Kidney glomerular epithelial cell (primary cell): Measurements from ENCODE around the gene DHX58.

ENCODE experiments used
- DNase-seq: peaks from one replicate; lab custom pipeline; 2025; lab: John Stamatoyannopoulos, UW

DHX58 gene

GRCh38 chr17:42087042-42087701, 25.3 kb downstream of the DHX58 start:
- no peak for DNase-seq

- no peak for DNase-seq
These were observed 30.9 kb downstream of the DHX58 start for GRCh38 chr17:42081516-42082129.

- DNase-seq: no peak
These were observed 33.0 kb downstream of the DHX58 start for GRCh38 chr17:42079541-42079940.

DNA sequence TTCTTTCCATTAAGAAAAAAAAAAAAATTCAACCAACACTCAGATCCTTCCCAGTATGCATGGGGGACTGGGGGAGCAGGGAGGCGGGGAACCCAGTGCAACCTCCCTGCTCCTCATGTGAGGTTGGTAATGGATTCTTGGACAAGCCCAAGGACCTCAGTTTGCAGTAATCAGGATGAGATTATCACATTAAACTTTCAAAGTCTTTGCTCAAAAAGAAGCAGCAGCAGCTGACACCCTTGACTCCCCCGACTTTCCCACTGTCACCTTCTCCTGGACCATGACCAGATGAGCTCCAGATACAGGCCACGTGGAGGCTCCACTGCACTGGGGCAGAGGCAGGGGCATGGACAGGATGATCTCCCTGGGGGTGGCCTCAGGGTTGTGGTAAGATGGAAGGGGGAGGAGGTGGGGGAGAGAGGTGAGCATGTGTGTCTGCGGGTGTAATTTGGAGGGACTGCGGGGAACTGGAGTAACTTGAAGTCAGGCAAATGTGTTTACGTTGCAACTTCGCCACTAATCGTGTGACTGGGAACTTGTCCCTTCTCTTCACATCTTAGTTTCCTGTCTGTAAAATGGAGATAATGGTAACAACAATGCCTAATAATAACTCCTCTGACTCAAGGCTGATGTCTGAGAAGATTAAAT, 34.0 kb downstream of the DHX58 start:
- DNase-seq: no peak

GRCh38 chr17:42077755-42078154, 34.8 kb downstream of the DHX58 start:
- DNase-seq: no peak

GRCh38 chr17:42076797-42077559, 35.5 kb downstream of the DHX58 start:
- no peak for DNase-seq

GRCh38 chr17:42075789-42076188, 36.7 kb downstream of the DHX58 start:
- DNase-seq: no peak

GRCh38 chr17:42072323-42073187, 40.0 kb downstream of the DHX58 start:
- DNase-seq: no peak

DNA sequence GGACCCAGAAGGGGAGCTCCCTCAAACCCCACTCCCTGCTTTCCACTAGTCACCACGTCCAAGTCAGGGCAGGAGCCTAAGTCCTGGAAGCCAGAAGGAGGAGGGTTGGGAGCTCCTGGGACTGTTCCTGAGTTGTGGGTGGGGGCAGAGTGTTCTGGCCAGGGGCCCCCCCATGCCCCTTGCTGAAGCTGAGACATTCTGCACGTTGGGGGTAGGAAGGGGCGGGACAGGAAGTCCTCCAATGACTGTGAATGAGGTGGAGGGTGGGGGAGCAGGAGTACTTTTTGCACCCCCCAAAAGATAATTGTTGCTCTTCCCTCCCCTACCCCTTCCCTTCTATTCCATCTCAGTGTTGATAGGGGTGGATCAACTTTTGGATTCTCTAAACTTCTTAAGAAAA, 40.7 kb downstream of the DHX58 start:
- DNase-seq: no peak

DNA sequence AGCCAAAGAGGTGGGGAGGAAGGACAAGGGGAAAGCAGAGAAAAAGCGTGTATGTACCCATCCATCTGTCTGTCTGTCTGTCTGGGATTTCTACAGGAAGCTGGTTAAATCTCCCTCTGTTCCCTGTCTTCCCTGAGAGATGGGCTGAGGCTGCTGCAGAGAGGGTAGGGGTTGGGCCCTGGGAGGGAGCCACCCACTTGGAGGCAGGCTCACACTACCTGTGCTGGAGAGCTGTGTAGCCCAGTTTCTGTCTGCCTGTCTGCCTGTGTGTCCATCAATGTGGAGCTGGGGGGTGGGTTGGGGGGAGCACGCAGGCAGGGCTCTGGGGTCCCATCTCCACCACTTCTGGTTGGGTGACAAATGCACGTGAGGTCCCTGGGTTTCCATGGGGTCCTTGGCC, 43.5 kb downstream of the DHX58 start:
- no peak for DNase-seq

DNA sequence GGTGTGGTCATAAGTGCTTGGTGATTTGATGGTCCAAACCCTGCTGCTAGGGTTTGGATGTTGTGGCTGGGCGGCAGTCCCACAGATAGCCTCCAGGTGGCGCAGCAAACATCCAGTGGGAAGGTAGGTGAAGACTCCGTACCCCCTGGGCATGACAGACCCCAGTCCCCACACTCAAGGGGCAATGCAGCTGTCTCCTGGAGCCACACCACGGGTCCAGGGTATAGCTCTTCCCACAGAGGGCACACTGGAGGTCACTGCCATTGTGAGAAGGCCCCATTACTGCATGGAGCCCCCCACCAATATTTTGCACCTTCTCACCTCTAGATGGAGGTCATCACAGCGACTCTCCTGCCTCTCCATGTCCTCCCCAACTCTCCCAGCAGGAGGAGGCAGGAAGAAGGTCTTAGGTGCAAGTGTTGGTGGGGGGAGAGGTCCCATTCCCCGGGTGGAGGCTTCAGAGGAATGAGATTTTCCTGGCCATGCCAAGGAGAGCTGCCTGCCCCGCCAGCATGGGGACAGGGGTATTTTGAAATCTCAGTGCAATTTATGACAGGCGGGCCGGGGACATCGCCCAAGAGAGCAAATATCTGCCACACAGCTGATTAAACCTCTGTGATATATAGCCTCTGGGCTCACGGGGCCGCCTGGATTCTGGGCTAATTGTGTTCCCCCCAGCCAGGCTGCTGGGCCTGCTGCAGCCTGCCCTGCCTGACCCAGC, 45.0 kb downstream of the DHX58 start:
- no peak for DNase-seq

- DNase-seq: no peak
These were observed 47.3 kb downstream of the DHX58 start for GRCh38 chr17:42065201-42065600.

GRCh38 chr17:42062681-42063080, 49.8 kb downstream of the DHX58 start:
- no peak for DNase-seq

- no peak for DNase-seq
These were observed 50.6 kb downstream of the DHX58 start for GRCh38 chr17:42061646-42062487.

GRCh38 chr17:42060231-42060630, 52.3 kb downstream of the DHX58 start:
- DNase-seq: no peak

- DNase-seq: no peak
These were observed 52.7 kb downstream of the DHX58 start for GRCh38 chr17:42059815-42060214.

DNA sequence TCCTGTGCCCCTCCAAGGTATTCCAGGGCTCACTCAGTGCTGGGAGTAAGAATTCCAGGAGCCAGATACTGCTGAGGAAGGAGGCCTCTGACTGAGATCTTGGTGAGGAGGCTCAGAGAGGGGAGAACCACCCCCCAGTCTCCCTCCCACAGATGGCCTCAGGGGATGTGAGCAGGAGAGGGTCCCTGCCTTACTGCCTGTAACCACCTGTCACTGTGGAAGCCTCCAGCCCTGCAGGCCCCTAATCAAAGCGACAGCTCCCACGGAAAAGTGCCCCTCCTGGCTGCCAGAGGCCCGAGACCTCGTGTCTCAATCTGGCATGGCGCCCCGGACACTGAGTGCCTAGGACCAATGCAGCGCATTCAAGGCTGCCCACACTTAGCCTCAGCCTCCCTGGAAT, 54.5 kb downstream of the DHX58 start:
- no peak for DNase-seq

- DNase-seq: no peak
These were observed 55.9 kb downstream of the DHX58 start for GRCh38 chr17:42056635-42057034.

DNA sequence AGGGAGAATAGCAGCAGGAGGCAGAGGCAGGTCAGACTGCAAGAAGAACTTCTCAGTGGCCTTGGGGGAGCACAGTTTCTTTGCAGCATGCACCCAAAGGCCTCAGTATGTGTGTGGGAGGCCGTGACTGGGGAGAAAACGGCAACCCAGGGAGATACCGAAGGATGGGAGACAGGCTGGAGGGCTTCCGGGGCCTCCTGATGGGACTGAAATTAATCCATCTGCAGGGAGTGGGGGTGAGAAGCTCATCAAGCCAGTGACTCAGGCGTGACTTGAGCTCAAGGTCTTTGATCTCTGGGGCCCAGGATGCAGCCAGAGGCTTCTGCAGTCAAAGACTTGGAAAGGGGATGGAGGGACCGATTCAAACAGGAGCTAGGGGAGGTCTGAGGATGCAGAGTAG, 57.0 kb downstream of the DHX58 start:
- DNase-seq: no peak

GRCh38 chr17:42055027-42055426, 57.5 kb downstream of the DHX58 start:
- no peak for DNase-seq
